GM18861 (cell line): Measurements from ENCODE around the gene RPL28.
"Not testable (repeated sequence)": the region's sequence is repeated elsewhere in the genome, so short reads cannot be mapped to it uniquely, and the experiment has no call there.

ENCODE experiments used
- ATAC-seq: cut with Tn5 transposase; IDR thresholded peaks from one replicate; pipeline ENCODE4 v1.9.1; 2021; ENCODE audit not compliant: unreplicated experiment

Gene RPL28

DNA sequence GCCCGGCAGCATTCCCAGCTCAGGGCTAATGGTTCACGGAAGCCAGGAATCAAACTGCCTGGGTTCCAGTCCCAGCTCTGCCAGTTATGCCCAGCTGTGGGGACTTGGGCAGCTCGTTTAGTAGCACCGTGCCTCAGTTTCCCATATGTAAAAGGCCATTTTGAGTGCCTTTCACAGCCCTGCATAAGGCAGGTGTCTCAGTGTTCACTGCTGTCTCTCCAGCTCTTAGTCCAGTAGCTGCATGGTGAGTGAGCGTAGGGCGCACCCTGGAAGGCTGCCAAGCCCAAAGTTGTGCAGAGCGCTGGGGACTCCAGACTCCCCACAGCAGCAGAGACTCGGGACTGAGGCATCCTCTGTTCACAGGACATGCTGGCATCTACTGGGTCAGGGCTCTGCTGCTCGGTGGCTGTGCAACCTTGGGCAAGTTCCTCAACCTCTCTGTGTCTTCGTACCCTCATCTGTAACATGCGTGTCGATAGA, 5.5 kb downstream of the RPL28 start:
- ATAC-seq = no peak

DNA sequence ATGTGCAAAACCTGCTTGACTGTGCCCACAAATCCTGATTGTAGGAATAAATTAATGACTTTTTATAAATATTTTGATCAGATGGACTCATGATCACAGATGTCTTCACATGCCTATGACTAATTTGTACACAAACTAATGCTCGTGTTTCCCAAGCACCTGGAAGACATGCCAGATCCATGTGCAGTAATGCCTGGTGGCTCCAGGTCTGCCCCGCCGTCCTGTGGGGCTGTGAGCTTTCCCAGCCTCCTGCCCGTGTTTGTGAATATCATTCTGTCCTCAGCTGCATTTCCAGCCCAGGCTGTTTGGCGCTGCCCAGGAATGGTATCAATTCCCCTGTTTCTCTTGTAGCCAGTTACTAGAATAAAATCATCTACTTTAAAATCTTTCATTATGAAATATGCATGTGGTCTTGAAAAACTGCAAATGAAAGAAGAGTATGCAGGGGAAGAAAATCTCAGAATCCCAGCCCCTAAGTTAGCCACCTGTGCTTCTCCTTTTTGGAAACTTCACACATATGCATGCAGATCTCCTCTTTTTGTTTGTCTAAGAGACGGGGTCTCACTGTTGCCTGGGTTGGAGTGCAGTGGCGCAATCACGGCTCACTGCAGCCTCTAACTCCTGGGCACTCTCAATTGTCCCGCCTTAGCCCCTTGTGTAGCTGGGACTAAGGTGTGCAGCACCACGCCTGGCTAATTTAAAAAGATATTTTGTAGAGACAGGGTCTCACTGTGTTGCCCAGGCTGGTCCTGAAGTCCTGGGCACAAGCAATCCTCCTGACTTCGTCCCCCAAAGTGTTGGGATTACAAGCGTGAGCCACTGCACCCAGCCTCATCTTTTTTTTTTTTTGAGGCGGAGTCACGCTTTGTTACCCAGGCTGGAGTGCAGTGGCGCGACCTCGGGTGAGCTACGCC, 6.2 kb downstream of the RPL28 start:
- no peak for ATAC-seq

DNA sequence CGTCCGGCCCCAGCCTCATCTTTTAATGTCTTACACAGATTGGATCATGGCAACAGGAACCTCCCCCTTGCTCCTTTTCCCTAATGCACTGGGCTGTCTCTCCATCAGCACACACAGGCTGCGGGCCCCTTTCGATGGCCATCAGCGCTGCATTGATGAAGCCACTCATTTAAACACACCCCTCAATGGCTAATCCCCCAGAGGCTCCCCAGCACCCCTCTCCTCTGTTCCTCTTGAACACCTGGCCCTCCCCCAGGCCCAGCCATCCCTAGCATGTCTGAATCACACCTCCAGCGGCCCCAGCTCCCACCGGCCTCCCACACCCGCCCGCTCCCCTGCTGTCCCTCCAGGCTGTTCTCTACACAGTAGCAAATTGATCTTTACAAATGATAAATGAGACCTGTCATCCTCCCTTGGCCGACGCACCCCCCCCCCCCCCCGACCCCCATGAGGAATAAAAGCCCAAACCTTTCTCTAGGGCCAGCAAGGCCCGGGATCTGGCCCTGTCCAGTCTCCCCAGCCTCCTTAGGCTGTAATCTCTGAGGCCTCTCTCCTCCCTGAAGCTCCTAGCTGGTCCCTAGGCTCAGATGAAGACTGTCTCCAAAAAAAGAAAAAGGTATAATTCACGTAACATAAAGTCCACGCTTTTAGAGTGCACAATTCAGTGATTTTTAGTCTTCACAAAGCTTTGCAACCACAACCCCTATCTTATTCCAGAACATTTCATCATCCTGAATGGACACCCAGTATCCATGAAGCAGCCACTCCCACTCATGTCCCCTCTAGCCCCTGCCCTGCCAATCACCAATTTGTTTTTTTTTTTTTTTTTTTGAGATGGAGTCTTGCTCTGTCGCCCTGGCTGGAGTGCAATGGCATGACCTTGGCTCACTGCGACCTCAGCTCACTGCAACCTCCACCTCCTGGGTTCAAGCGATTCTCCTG, 7.4 kb downstream of the RPL28 start:
- no peak for ATAC-seq

DNA sequence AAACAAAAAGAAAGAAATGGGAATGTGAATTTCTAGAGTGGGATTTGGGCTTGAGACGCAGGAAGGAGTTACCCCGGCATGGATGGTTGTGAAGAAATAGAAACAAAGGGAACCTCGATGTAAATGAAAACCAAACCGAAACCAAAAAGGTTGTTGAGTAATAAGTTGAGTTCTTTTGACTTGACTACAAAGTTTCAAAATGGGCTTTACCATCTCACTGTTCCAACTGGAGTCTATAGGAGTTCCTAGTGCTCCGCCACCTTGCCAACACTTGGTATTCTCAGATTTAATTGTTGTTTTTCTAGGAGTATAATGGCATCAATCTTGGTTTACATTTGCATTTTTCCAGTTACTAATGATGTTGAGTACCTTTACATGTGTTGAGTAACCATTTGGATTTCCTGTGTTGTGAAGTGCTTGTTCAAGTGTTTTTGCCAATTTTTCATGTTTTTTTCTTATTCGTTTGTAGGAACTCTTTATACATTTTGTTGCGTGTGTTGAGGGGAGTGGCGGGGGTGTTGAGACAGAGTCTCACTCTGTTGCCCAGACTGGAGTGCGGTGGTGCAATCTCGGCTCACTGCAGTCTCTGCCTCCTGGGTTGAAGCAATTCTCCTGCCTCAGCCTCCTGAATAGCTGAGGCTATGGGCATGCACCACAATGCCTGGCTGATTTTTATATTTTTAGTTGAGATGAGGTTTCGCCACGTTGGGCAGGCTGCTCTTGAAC, 12.6 kb downstream of the RPL28 start:
- ATAC-seq = no peak

DNA sequence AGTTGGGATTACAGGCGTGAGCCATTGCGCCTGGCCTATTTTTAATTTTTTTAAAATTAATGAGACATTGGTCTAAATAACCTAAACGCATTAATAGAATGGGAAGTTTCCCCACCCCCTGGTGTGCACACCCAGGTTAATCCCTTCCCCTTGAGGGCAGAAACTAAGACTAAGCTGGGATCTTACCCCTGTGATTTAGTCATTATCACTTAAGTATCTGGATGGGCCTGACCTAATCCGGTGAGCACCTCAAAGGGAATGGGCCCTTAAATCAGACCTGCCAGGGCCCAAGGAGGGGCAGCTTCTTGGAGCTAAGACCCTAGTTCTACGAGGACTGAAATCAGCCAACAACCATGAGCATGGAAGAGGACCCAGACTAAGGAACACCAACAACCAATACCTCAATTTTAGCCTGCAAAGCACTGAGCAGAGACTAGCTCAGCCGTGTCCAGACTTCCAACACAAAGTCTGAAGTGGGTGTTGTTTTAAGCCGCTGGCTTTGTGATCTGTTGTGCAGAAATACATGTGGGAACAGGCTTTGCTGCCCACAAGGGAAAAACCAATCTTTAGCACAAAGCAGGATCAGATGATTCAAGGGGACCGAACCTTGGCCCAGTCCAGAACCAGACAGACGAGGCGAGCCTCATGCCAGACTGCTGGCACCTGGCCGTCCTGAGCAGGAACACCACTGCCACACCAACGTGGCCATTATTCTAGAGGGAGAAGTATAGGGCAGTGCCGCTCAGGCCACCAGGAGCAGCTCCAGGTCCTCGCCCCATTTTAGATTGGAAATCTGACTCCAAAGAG, 14.8 kb downstream of the RPL28 start:
- no peak for ATAC-seq

DNA sequence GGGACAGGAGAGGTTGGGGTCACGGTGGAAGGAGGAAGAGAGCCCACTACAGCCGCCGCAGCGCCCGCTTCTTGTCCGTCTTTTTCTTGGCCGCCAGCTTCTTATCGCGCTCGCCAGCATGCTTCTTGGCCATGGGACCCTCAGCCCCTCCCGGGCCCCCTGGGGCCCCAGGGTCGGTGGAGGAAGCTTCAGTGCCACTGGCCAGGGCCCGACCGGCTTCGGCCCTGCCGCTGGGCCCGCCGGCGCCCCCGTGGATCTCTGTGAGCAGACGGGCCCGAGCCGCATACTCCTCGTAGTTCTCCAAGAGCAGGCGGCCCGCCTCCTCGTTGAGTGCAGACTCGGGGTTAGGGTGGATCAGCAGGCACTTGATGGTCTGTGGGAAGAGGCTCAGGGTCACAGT, 15.7 kb downstream of the RPL28 start:
- ATAC-seq = not testable (repeated sequence)

DNA sequence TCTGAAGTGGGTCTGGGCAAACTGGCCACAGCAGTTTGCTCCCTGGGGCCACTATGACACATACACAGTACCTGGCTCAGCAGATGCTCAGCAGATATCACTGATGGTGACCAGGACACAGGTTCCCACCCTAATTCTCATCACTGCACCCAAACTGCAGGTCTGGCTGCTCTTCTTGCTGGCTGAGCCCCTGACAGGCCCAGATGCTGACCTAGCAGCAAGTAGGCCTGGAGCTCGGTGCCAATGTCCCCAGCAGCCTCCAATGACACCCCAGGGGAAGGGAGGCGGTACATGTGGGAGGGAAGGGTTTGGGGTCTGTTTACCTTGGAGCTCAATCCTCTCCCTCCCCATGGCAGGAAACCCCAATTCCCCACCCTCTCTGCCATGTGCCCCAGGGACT, 16.8 kb downstream of the RPL28 start:
- no peak for ATAC-seq

DNA sequence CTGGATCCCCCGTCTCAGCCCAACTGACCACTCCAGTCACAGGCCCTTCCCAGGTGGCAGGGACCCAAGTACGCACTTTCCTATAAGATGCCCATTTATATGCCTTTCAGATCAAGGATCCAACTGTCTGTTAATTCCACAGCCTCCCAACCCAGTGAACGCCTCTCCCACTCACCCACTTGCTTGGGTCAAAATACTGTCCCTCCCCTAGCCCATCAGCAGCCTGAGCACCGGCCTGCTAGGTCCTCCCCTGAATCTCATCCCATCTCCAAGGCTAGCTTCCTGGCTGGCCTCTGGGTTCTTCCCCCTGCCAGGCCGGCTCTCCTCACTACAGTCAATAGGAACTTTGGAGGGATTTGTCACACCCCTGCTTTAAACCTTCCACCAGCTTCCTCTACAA, 19.9 kb downstream of the RPL28 start:
- no peak for ATAC-seq

DNA sequence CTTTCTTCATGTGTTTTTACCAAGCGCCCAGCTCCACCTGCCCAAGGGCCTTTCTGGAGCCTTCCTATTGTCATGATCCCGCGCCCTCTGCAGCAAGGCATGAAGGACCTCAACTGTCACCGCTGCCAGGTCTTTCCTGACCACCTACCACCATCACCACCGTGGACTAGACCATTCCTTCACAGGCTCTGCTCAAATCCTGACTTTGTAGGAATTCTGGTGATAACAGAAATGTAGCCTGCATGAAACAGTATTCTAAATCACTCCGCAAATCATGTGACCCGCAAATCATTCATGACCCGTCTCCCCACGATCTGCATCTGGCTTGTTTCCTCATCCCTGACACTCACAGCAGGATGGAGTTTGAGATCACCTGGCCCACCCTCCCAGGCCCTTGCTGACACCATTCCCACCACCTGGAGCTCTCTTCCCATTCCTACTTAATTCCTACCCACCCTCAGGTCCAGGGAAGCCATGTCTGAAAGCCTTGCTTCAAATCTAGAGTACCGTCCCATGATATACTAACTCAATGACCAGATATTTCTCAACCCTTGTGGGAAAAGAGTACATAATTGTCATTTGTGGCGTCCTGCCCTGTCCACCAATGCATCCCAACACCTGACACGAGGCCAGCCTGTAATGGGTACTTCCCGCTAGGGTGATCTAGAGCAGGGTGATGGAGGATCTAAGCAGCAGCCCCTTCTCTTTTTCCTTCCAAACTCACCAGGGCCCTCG, 20.5 kb downstream of the RPL28 start:
- no peak for ATAC-seq

DNA sequence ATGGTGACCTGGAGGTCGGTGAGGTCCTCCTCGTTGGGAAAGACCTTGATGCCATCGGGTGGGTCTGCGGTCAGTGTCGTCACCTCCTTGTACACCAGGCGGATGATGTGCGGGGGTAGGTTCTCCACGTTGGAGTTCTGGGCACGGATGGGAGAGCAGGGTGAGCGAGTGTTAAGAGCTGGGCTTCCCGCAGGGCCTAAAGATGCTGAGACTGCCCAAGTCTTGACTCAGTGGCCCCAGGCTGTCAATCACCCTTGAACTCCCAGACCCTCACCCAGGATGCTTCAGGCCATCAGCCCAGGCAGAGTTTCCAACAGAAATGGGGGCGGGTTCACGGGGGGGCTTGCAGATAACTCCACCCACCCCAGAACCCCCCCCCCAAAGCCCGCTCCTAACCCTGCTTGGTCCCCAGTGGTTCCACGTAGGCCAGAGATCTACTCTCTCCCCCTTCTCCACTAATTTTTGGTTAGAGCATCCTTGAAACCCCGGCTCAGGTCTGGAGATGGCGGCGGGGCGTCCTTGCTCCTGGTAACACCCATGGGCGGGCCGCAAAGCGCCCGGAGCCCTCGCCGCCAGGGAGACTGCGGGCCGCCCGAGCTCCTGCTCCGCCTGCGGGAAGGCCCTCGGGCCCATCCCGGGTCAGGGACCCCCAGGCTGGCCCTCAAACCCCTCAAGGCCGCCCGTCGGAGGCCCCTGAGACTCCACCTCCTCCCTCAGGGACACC, 21.3 kb downstream of the RPL28 start:
- ATAC-seq = no peak

DNA sequence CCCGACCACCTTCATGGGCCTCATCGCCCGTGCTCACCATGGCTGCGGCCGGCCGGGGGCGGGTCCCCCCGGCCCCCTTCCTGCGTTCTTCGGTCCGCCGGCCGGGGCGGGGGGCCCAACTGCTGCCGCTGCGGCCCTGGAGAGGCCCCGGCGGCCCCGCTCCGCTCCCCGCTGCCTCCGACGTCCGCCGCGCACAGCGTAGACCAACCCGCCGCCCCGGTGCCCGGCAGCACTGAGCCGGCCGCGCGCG, 21.7 kb downstream of the RPL28 start, which contains the start of gene UBE2S:
UBE2S (minus strand) TSS at position 239 of the 250 bp plus-strand sequence; CDS start at position 40, 199 bp downstream.
- ATAC-seq = peak; percentile 59

DNA sequence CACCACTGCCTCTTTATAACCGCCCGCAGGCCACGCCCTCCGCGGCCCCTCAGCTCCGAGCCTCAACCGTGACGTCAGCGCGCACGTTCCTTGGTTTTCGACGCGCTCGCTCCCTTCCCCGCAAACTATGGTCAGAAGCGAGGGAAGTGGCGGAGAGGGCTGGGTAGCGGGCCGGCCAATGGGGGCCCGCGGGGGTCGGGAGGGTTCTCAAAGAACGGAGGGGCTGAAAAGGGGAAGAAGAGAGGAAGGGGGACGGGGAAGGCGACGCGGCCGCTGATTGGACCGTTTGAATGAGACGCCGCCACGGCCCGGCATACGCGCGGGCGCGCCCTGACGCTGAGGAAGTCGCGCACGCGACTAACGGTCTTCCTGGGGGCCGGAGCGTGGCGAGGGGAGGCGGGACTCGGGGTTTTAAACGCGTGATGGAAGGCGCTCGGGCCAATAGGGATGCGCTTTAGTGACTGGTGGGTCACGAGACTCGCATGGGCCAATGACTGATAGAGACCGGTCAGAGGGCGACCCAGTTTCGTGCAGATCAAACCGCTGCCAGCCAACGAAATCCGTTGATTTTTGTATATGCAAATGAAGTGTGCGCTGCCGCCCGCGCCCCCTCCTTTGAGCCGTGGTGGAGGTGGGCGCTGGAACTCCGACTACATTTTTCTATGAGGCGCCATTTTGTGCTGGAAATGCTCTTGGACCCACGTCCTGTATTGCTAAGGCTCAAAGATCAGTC, 22.2 kb downstream of the RPL28 start:
- peak; percentile 66 for ATAC-seq

DNA sequence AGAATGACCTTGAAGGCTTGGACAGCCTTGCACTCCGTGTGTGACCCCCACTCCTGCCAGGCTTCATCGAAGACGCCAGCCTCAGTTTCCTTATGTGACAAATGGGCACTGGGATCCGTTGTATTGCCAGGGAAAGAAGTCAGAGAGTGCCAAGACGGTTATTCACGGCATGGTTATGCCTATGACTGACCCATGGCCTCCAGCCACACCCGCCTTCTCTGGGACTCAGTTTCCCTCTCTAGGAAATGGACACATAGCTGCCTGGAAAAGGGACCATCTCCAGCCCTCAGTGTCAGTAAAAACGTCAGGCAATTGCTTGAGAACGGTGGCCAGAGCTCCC, 22.8 kb downstream of the RPL28 start:
- ATAC-seq = no peak

DNA sequence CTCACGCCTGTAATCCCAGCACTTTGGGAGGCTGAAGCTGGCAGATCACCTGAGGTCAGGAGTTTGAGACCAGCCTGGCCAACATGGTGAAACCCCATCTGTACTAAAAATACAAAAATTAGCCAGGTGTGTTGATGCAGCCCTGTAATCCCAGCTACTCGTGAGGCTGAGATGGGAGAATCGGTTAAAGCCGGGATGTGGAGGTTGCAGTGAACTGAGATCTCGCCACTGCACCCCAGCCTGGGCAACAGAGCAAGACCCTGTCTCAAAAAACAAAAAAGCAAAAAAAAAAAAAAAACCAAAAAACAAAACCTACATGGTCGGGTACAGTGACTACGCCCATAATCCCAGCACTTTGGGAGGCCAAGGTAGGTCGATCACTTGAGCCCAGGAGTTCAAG, 23.4 kb downstream of the RPL28 start:
- not testable (repeated sequence) for ATAC-seq

DNA sequence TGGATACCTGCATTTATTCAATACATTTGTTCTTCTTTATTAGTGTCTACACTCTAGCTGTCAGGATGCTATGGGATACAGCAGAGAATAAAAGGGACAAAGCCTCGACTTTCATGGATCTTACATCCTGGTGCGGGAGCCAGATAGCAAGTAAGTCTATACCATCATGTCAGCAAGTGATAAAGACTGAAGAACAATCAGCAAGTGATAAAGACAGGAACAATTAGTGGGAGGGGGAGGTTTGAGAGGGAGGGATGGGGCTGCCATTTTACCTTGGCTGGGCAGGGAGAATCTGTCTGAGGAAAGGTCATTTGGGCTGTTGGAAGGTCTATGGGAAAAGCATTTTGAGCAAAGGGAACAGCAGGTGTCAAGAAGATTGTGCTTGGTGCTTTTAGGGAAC, 24.4 kb downstream of the RPL28 start:
- ATAC-seq = no peak

DNA sequence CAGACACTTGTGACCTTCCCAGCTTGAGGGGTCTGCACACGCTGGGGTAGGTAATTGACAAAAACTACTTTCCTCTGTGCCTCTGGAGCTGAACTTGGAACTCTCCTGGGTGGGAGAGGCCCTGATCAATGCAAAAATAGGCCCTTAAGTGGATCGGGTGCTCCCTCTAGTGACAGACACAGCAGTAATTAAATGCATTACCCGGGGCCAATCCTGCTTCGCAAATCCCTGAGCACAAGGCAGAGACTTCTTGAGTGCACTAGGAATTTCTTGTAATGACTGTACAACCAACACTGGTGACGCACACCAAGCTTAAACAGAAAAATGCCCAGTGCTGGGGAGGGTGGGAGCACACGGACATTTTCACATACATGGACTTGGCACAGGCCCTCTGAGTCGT, 32.5 kb downstream of the RPL28 start:
- no peak for ATAC-seq

DNA sequence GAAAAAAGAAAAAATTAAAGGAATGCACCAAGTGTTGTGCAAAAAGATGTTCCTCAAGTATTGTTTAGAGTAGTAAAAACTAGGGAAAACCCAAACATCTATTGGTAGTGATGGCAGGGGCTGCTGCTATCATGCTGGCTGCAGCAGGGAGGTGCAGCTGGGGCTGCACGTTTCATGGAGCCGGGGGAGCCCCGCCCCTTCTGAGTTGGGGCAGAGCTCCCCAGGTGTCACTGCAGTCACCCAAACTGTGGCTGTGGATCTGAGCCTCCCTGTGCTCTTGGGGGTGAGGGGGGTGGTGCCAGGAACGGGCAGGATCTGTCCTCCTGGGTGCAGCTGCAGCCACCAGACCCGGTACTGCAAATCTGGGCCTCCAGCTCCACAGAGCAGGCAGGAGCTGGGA, 33.4 kb downstream of the RPL28 start:
- no peak for ATAC-seq

DNA sequence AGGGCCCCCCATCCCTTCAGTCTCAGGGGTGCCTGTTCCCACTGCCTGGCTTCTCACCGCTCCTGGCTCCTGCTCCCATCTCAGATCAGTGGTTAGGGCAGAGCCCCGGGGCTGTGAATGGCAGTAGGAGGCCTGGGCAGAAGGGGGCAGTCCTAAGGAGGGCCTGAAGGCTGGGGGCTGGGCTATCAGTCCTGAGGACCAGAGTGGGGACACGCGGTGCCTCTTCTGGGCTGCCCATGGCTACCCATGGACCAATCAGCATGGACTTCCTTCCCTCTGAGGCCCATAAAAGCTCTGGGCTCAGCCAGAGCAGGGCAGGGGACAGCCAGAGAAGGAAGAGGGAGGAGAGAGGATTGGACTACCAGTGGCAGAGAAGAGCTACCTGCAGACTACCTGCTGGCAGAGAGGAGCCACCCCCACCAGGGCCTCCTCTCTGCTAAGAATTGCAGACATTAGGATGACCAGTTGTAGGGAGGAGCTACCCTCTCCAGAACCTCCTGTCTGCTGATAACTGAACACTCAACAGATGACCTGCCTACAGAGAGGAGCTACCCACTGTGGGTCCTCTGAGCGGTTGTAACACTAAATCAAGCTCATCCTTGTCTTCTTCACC, 34.0 kb downstream of the RPL28 start:
- ATAC-seq = no peak
